SK-N-MC (cell line): ENCODE results near the gene PRKD1.

Experiments
- EZH2 ChIP-seq: fragments of 200-600 bp; sonication (generic); IDR thresholded peaks from one replicate; pipeline ENCODE4 v1.6.1; 2017; ENCODE audit warnings: antibody characterized with exemption
- FOXP2 ChIP-seq: optimal IDR thresholded peaks from 2 replicates; pipeline ENCODE3; 2011; ENCODE audit warnings: mild to moderate bottlenecking, moderate library complexity; ENCODE audit not compliant: insufficient read depth; ENCODE audit errors: extremely low read length, control extremely low read depth
- POLR2AphosphoS5 ChIP-seq: IDR thresholded peaks from 2 replicates; pipeline ENCODE4 v1.6.1; 2012; ENCODE audit warnings: mild to moderate bottlenecking, low read depth, low read length, borderline replicate concordance

DNA sequence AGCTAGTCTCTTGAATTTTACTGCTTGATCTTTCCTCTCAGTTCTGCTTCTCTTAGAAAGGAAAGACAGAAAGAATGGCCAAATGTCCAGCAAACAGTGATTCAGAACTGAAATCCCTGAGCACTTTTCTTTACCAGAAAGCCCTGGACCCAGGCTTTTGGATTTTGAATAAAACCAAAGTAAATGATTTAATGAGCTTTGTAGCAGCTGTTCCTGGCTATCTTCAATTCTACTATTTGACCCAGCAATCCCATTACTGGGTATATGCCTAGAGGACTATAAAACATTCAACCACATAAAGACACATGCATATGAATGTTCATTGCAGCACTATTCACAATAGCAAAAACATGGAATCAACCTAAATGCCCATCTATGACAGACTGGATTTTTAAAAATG, 187.2 kb downstream of the PRKD1 start:
- TF ChIP-seq POLR2AphosphoS5 (no peak), EZH2 (no peak), FOXP2 (no peak)
